Measurements from ENCODE around the gene SMIM28.
"Not testable (repeated sequence)": the region's sequence is repeated elsewhere in the genome, so short reads cannot be mapped to it uniquely, and the experiment has no call there.

Gene SMIM28

DNA sequence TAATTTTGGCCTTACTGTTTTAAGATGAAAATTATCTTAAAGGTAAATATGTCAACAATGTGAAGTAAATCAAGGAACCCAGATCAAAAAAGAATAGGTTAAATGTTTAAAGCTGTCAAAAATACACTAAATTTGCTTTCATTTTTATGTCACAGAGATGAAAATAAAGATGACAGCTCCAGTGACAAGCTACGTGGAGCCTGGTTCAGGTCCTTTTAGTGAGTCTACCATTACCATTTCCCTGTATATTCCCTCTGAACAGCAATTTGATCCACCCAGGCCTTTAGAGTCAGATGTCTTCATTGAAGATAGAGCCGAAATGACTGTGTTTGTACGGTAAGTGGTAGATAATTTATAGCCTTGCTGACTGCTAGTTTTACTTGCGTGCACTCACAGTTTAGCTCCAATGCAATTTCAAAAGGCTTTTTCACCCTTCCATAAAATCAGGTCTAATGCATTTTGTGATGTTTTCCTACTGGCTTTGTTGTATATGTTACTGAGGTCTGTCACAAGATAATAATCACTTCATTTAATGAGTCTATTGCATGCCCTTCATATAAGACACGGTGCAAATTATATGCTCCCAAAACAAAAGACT is 28.2 kb downstream of the SMIM28 start:
- DNase-seq (ENCODE audit: low read depth in 2 of 2), result no peak

DNA sequence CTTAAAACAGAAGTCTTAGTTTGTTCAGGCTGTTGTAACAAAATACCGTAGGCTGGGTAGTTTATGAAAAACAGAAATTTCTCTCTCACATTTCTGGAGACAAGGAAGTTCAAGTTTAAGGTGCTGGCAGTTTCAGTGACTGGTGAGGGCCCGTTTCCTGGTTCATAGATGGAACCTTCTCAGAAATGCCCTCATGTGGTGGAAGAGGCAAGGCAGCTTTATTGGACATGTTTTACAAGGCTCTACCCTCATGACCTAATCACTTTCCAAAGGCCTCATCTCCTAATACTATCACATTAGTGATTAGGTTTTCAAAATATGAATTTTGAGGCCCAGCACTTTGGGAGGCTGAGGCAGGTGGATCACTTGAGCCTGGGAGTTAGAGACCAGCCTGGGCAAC is 28.7 kb downstream of the SMIM28 start:
- DNase-seq (ENCODE audit: low read depth in 2 of 2), result no peak

DNA sequence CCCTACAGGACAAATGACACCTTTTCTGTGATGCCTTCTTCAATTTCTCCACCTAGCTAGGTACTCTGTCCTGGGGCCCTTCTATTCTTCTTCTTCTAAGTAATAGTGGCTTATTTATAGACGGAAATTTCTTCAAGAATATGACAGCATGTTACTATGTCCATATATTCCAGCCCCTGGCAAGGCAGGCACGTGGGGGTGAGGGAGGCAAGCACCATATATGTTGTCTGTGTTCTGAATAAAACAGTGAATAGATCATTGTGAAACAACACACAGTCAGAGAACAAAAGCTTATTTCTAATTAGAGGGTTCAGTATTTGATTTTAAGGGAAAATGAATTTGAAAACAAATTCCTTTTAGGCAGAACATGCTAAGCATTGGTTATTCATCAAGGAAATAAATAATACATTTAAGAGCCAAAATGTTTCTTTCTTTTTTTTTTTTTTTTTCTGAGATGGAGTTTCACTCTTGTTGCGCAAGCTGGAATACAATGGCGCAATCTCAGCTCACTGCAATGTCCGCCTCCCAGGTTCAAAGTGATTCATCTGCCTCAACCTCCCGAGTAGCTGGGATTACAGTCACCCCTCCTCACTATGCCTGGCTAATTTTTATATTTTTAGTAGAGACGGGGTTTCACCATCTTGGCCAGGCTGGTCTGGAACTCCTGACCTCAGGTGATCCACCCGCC is 32.5 kb downstream of the SMIM28 start:
- no peak for DNase-seq (ENCODE audit: low read depth in 2 of 2)

DNA sequence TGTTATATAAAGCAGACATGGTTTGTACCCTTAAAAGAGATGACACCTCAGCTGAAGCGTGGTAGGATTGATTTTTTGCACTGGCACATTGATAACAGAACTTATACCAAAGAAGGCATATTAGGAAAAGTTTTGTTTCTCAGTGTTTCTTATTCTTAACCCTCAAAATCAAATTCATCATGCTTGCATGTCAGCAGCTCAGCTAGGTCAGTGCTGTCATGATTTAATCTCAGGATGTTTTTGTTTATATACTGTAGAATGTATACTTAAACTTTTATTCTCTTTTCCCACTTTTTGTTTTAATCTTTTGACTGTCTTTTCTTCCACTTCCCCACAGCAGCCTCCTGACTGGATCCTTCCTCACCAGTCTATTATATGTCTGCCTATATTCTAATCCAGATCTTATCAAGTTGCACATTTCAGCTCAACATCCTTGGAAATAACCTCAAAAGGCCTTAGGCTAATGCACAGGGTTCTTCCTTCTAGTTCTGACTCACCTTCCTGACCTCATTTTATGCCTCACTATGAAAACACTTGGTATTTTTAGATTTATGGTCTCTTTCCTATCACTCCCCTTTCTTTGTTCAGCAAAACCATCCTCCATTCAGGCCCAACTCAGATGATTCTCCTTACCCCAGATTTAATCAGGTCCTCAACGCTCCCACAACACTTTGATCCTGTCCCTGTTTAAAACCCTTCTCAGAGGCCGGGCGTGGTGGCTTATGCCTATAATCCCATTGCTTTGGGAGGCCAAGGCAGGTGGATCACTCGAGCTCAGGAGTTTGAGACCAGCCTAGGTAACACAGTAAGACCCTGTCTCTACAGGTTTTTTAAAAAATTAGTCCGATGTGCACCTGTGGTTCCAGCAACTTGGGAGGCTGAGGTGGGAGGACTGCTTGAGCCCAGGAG is 33.5 kb downstream of the SMIM28 start:
- DNase-seq (ENCODE audit: low read depth in 2 of 2), result no peak

DNA sequence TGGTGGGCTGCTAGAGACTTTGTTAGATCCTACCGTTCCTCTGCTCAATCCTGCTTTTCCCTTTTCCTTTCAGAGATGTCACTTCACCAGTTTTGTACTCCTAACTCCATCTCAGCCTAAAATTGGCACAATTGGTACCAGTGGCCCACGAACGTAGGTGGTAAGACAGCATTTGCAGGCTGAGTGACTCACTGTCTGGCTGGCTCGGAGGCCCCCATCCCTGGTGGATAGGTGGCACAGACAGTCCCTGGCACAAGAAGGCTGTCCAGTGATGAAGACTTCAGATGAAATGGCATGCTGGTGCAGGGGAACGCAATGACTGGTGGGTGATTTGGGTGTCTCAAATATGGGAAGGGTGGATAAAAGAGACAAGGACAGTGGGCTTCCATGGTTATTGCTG is 37.4 kb downstream of the SMIM28 start:
- DNase-seq (ENCODE audit: low read depth in 2 of 2), result no peak

DNA sequence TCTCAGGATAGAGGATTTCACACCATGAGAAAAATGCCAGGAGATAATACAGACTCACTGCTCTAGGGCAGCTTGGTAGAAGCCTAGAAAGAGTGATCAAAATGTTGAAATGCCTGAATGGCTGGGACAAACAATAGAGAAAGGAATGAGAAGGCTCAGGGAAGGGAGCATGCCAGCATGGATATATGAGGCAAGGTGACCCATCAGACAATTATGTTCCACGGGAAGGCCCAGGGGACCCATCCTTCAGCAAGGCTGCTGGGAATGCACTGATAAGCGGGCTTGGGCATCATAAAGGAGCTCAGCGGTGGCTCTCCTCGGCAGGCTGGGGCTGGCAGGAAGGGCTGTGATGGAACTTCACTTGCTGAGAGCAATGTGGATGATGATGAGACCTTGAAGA is 38.5 kb downstream of the SMIM28 start:
- no peak for DNase-seq (ENCODE audit: low read depth in 2 of 2)

DNA sequence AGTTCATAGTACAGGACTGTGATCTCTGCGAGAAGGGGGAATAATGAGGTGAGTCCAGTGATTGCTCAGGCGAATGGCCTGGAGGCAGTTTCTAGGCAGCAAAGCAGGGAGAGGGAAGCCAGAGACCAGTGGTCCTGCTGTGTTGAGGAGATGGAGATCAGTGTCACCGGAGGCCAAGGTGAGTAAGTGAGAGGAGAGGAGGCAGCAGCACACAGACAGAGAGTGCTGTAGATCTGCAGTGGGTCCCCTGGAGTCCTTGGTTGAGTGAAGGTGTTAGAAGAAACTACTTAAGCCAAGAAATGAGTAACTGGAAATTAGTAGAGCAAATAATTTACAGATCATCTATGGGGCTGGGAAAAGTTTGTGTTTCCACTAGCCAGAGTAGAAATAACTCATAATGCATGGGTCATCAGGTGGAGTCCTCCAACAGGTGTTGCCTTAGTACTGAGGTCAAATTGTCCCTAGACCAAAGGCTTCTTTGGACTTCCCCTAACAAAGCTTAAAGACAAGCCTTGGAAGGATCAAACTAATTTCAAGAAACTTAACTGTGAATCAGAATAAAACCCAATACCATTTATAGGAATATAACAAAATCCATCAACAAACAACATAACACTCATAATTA is 39.9 kb downstream of the SMIM28 start:
- no peak for DNase-seq (ENCODE audit: low read depth in 2 of 2)

DNA sequence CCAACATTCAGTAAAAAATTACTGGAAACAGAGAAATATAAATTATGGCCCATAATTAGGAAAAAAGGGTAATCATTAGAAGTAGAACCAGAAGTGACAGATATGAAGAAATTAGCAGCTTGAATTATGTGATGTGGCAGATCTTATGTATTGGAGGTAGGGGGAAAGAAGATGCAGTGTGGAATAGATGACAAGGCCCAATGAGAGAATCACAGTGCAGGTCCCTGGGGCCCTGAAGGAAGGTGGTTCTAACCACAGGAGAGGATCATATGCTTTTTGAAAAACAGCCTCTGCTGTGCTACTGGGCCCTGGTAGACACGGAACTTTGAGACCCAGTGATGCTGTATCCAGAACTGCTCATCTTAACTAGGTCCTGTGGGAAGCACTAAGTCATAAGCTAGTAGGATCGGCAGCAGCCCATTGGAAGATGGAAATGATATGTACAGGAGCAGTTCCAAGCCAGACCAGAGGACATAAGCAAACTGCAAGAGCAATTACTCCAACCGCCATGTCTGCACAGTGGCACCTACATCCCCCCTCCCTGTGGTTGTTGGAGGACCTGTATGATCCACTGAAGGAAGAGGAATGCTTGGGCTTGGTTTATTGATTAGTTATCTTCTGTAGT is 40.5 kb downstream of the SMIM28 start:
- DNase-seq (ENCODE audit: low read depth in 2 of 2), result no peak

DNA sequence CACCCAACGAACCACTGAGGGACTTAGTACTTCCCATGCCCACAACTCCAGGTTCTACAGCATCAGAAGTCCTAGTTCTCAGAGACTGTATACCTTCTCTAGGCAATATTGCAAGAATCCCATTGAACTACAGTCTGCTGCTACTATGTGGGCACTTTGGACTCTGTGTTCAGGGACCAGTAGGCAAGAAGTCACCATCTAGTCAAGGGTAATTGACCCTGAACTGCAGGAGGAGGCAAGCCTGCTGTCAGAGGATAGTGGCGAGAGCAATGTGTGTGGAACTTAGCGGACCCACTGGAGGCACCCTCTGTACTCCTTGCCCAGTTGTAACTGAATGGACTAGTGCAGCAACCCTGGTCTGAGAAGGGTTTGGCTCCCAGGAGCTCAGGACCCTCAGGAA is 42.1 kb downstream of the SMIM28 start:
- DNase-seq (ENCODE audit: low read depth in 2 of 2), result no peak

DNA sequence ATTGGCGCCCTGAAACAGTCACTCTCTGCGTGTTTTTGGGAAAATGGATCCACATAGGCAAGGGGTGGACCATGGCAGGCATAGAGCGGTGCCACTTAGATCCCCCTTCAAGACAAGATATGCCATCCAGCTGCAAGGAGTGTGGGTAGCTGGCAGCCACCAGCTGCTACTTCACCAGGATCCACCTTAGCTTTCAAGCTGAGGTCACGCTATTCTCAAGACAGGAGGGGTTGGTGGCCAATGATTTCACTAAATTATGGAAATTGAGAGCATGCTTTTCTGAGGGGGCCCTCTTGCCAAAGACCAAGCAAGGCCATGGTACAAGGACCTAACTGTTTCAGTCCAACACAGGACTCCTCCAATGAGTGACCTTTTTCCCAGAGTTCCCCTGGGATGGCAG is 42.7 kb downstream of the SMIM28 start:
- no peak for DNase-seq (ENCODE audit: low read depth in 2 of 2)

DNA sequence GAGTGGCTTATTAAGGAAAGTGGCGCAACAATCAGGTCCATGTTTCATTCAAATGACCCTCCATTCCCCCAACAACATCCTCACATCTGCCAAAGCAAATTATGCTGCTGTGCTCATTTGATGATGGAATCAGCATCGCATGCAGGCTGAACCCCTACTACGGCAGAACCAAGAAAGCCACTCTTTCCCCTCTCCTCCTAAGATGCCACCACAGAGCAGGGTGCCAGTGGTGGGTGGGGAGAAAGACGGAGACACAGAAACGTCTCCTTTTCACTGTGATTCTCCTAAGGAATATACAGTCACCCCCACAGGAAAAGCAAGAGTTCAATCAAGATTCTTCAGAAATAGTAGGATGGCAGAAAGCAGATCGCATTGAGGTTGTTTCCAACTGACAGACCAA is 43.4 kb downstream of the SMIM28 start:
- no peak for DNase-seq (ENCODE audit: low read depth in 2 of 2)

DNA sequence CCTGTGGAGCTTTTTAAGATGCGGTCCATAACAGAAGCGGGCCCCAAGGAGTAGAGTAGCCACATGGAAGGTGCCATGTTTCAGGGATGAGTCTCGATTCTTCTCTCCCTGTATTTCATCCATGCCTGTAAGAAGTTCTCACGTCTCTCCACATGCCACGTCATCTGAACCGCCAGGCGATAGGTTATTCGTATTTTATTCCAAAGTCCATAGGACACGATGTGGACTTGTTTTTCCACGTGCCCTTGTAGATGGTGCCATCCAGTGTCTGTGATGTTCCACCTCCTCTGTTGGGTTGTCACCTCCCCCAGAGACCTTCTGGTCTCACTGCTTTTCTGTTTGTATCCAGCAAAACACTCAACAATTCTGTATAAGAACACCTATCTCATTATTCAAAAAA is 43.9 kb downstream of the SMIM28 start:
- DNase-seq (ENCODE audit: low read depth in 2 of 2), result no peak

DNA sequence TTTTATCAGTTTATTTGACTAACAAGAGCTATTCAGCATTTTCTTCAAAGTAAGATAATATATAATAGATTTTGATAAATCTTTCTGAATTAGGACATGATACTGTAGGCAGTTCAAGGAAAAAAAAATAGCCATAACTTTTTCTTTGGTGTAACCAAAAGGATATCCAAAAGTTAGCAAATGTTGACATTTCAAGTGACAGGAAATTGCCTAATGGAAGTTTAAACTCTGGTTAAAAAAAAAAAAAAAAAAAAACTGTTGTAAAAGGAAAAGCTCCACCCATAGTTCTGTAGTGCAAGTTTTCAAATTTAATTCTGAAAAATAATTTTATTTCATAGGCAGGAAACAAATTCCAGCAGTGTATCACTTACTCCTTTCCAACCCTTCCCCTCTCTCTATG is 45.2 kb downstream of the SMIM28 start:
- no peak for DNase-seq (ENCODE audit: low read depth in 2 of 2)

DNA sequence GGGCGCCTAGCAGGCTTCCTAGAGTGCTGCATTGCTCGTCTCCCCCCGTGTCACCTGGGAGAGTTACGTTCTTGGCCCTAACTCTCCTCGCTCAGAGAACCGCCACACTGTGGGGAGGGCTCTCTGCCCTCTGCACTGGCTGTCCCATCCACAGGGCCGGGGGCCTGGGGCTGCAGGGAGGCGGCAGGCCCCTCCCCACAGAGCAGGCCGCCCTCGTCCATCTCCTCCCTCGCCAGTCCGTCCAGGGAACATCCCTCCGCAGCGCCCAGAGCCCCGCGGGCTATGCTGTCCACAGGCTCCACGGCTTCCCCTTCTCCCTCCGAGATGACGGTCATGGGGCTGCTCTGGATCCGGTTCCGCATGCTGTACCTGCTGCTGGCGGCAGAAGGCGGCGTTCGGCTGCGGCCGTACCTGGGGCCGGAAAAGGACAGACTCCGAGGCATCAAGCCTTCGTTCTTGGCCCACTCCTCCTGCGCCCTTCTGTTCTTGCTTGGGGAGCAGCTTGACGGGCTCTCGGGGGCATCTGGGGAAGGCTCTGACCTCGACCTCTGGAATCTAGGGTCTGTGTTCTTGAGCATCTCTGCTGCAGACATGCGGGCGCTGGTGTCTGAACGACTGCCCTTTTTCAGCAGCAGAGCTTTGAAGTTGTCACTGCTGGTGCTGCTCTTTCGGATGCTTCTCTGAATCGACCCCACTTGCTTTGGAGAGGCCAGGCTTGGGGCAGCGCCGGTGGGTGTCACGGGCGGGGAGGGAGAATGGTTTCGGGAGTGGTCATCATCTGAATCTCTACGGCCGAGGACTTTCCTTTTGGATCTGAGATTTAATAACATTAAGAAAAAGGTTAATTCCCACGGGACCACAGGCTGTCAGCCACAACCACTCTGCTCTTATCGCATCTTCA is 46.5 kb downstream of the SMIM28 start:
- DNase-seq (ENCODE audit: low read depth in 2 of 2), result no peak

DNA sequence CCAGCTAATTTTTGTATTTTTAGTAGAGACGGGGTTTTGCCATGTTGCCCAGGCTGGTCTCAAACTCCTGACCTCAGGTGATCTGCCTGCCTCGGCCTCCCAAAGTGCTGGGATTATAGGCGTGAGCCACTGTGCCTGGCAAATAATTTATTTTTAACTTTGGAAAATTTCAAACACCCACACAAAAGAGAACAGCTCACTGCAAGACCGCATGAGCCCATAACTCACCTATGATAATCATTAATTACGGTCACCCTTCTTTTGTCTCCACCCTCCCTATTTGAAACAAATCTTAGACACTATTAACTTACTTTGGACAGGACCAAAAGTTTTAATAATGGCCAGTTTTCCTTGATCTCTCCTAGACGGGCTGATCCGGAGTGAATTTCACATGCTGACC is 47.6 kb downstream of the SMIM28 start:
- not testable (repeated sequence) for DNase-seq (ENCODE audit: low read depth in 2 of 2)

DNA sequence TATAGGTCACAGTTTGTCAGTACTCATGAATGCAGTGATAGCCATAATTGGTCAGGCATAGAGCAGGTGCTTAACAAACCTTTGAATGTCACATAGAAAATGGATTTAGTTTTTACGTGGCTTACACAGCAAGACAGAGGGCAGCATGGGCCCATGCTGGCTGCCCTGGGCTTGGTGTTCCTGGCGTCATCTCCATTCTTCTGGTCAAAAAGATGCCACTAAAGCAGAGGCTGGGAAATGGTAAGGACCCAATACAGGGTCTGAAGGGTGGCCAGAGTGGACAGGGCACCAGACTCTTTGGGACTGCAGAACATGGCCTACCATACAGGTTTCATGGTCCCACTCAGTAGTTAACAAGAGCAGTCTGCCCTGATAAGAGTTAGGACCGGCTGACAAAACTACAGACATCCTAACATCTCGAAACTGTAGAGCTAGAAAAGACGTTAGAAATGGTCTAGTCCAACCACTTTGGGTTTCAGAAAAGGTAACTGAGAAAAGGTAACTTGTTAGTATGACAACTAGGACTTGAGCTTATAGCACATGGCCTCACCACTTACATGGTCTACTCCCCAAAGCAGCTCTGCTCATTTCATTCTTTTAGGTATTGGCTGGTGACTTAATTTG is 48.9 kb downstream of the SMIM28 start:
- DNase-seq (ENCODE audit: low read depth in 2 of 2), result no peak

DNA sequence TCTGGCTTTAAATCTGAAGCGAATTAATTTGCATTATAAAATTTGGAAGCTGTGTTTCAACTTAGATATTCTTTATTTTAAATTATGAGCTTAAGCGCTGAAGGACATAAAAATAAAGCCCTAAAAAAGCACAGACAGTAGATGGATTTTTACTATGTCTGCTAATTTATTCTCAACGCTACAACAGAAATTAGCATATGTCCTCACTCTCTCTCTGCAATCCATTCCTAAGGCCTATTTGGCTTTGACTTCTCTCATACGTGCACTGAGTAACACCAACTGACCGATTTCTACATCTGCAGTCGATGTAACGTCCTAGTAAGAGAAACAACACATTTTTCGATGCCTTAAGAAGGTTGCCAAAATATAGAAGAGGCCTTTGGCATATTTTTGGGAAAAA is 50.0 kb downstream of the SMIM28 start:
- DNase-seq (ENCODE audit: low read depth in 2 of 2), result no peak

DNA sequence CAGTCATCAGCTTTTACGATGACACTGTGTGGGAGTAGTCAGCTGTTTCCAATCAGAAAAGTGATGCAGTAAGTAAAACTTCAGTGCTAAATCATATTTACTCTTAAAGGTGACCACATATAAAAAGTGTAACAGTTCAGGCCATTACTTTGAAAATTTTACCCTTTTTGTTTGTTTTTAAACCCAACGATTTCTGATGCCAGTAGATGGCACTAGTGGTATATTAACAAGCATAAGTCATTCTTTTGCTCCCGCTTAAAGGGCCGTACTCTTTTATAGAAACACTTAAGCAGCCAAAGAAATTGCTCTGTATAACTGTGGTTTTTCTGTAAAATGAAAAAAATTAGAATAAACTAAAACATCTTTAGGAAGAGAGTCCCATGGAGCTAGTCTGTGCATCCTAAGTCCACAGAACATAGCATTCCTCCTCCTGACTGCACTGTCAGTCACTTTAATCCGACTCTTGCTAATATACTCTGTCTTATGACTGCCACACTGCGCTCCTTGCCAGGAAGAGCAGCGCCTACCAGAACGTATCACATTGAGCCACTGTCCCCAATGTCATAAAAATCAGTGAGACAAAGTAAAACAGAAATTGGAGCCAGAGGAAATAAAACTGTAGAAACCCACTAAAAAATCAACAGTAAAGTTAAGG is 51.4 kb downstream of the SMIM28 start:
- no peak for DNase-seq (ENCODE audit: low read depth in 2 of 2)

DNA sequence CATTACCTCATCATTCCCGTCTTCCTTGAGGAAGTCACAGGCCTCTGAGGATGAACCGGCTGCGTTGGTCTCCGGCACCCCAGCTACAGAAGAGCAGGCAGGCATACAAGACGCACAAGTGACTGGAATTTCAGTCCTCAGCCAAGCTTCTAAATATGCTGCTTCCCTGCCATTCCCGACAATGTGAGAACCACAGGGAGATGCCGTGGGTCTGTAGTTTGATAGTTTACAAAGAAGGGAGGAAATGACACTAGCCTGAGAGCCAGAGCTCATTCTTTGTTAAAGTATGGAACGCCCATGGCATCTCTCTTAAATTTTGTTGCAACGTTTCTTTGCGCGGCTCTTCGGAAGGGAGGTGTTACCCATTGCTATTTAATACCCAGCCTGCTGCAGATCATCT is 52.1 kb downstream of the SMIM28 start:
- DNase-seq (ENCODE audit: low read depth in 2 of 2), result no peak
